ENCODE measurements around the gene ADA.

GRCh38 chr20:44640522-44640921, 11.0 kb downstream of the ADA start:
- TF ChIP-seq CTCF (IDR thresholded peaks at IDR 0.05) (no peak), POLR2A (IDR thresholded peaks at IDR 0.05) (no peak), POLR2AphosphoS5 (IDR thresholded peaks at IDR 0.05) (no peak)
